Endothelial cell of umbilical vein (primary cell): ENCODE measurements around the gene LEPROT. TPM values are rescaled to one million over a fixed set of nuclear protein-coding genes. Genes with fewer than 3 reads are reported as not detected.

ENCODE experiments used
- BruUV-seq: library from RNA; stranded (reverse); fragments of 400-500 nt; replicated peaks from 2 replicates; lab custom pipeline; 2021; lab: Mats Ljungman, UMichigan
- CTCF ChIA-PET: fragments of 300-600, 350-600 bp; sonication (Branson Sonifier 250); formaldehyde crosslinking; loops from one replicate; lab custom pipeline; 2021; ENCODE audit warnings: antibody characterized with exemption, inconsistent platforms; lab: Charles Lee
- POLR2A ChIA-PET: fragments of 300-600, 350-600 bp; sonication (Branson Sonifier 250); formaldehyde crosslinking; loops from one replicate; lab custom pipeline; 2021; ENCODE audit warnings: antibody characterized with exemption, inconsistent platforms; lab: Charles Lee
- DNase-seq: peaks from one replicate; pipeline ENCODE4 v3.0.0-alpha.2; 2011; ENCODE audit warnings: low read depth, low spot score
- FAIRE-seq: peaks from 2 replicates; lab custom pipeline; 2011; peaks lifted over from hg19 to GRCh38; lab: Jason Lieb, UNC
- H2AFZ ChIP-seq: 2 replicates; pipeline ENCODE4 v1.6.0; 2012; ENCODE audit warnings: low read depth, low read length, control low read depth, inconsistent platforms
- H3K27ac ChIP-seq: 2 replicates; pipeline ENCODE4 v1.5.1; 2011; ENCODE audit warnings: low read depth, mild to moderate bottlenecking, control low read depth, low read length, moderate library complexity; ENCODE audit not compliant: insufficient read depth
- H3K27me3 ChIP-seq, 2 experiments: 2 replicates each; pipeline versions ENCODE4 v1.6.0 to v1.6.1; 2011; ENCODE audit warnings: low read length in 2 of 2, mixed read lengths in 1 of 2; ENCODE audit not compliant: control insufficient read depth in 2 of 2, insufficient read depth in 2 of 2
- H3K36me3 ChIP-seq, 2 experiments: 2 replicates in 1 of 2; 3 replicates in 1 of 2; pipeline ENCODE4 v1.5.1; 2011; ENCODE audit warnings: low read length in 2 of 2, mild to moderate bottlenecking in 1 of 2, moderate library complexity in 1 of 2; ENCODE audit not compliant: control insufficient read depth in 2 of 2, insufficient read depth in 2 of 2; ENCODE audit errors: extremely low read depth in 1 of 2
- H3K4me1 ChIP-seq: 3 replicates; pipeline ENCODE4 v1.5.1; 2011; ENCODE audit warnings: mild to moderate bottlenecking, low read length; ENCODE audit not compliant: control insufficient read depth, insufficient read depth; ENCODE audit errors: extremely low read depth
- H3K4me2 ChIP-seq: 2 replicates; pipeline ENCODE4 v1.6.1; 2011; ENCODE audit warnings: low read length, control low read depth, mixed read lengths; ENCODE audit not compliant: insufficient read depth
- H3K4me3 ChIP-seq, 3 experiments: fragments of 200-600 bp in 1 of 3; sonication (generic), shearing (Covaris generic) in 1 of 3; replicated peaks in 1 of 3; 2 replicates each; pipeline ENCODE4 v1.5.1; 2011 to 2016; ENCODE audit warnings: control low read depth in 3 of 3, low read length in 3 of 3, mild to moderate bottlenecking in 2 of 3, inconsistent platforms in 1 of 3, low read depth in 1 of 3, moderate library complexity in 1 of 3; ENCODE audit not compliant: insufficient read depth in 1 of 3
- H3K79me2 ChIP-seq: 2 replicates; pipeline ENCODE4 v1.6.0; 2012; ENCODE audit warnings: low read length, inconsistent platforms; ENCODE audit not compliant: control insufficient read depth, insufficient read depth
- H3K9ac ChIP-seq: replicated peaks from 2 replicates; pipeline ENCODE3; 2011; ENCODE audit warnings: low read length, control low read depth; ENCODE audit not compliant: insufficient read depth; ENCODE audit errors: extremely low read depth
- H3K9me1 ChIP-seq: replicated peaks from 3 replicates; pipeline ENCODE4 v1.6.0; 2011; ENCODE audit warnings: mild to moderate bottlenecking, low read length; ENCODE audit not compliant: control insufficient read depth, insufficient read depth; ENCODE audit errors: extremely low read depth
- H3K9me3 ChIP-seq: replicated peaks from 2 replicates; pipeline ENCODE4 v1.5.1; 2012; ENCODE audit warnings: low read length, inconsistent platforms; ENCODE audit not compliant: control insufficient read depth, insufficient read depth
- H4K20me1 ChIP-seq: replicated peaks from 2 replicates; pipeline ENCODE3; 2011; ENCODE audit warnings: mild to moderate bottlenecking, low read length; ENCODE audit not compliant: control insufficient read depth, insufficient read depth; ENCODE audit errors: extremely low read depth
- EZH2 ChIP-seq: IDR thresholded peaks from 2 replicates; pipeline ENCODE4 v1.6.1; 2012; ENCODE audit warnings: borderline replicate concordance, low read depth, mild to moderate bottlenecking, moderate library complexity, low read length, inconsistent platforms; ENCODE audit not compliant: severe bottlenecking
- FOS ChIP-seq: IDR thresholded peaks from 2 replicates; pipeline ENCODE4 v1.6.1; 2011; ENCODE audit warnings: mild to moderate bottlenecking, low read length, moderate library complexity, borderline replicate concordance; ENCODE audit not compliant: insufficient read depth
- GATA2 ChIP-seq: IDR thresholded peaks from 2 replicates; pipeline ENCODE4 v1.7.0; 2011; ENCODE audit warnings: low read depth, mild to moderate bottlenecking, moderate library complexity, mixed read lengths, low read length; ENCODE audit not compliant: insufficient read length, insufficient read depth
- JUN ChIP-seq: IDR thresholded peaks from 2 replicates; pipeline ENCODE4 v1.6.1; 2011; ENCODE audit warnings: borderline replicate concordance, low read depth; ENCODE audit not compliant: insufficient read length, insufficient read depth
- MYC ChIP-seq: IDR thresholded peaks from one replicate; pipeline ENCODE4 v1.6.1; 2011; ENCODE audit warnings: mild to moderate bottlenecking, low read depth, low read length
- POLR2A ChIP-seq: IDR thresholded peaks from 2 replicates; pipeline ENCODE4 v1.6.1; 2012; ENCODE audit warnings: low read depth, mild to moderate bottlenecking, control low read depth, low read length
- POLR2AphosphoS5 ChIP-seq: IDR thresholded peaks from 2 replicates; pipeline ENCODE4 v1.6.1; 2012; ENCODE audit warnings: low read depth, mild to moderate bottlenecking, control low read depth, low read length, moderate library complexity; ENCODE audit not compliant: insufficient read depth
- dilution Hi-C: fragments of 300-500 bp; cut with MboI; formaldehyde crosslinking; loops from one replicate; pipeline ENCODE4 v1.15.0; 2019; ENCODE audit warnings: low sequenced_read_pairs; ENCODE audit not compliant: extremely low pct_ligation_motif_present
- intact Hi-C: fragments of 100-400 bp; cut with micrococcal nuclease; formaldehyde crosslinking; loops from one replicate; pipeline ENCODE4 v1.10.0; 2022
- polyA plus RNA-seq, 4 experiments: library from polyadenylated mRNA; depleted of rRNA in 3 of 4; stranded (reverse) in 3 of 4; unstranded in 1 of 4; fragments of >200 nt; gene quantifications; 2 replicates each; pipeline versions ENCODE4 v1.2.1 to v1.2.3, GENCODE V29; 2011 to 2012; ENCODE audit warnings: missing spikeins in 1 of 4
- total RNA-seq: library from RNA; stranded (reverse); gene quantifications from 2 replicates; pipeline ENCODE4 v1.2.3, GENCODE V29; 2021
- TF ChIP-seq, protein P1 (sequence below): IDR thresholded peaks from 2 replicates; pipeline ENCODE4 v1.6.1; 2011; ENCODE audit not compliant: insufficient read depth, insufficient read length
- TF ChIP-seq, protein P2 (sequence below), 2 donors: IDR thresholded peaks; 1 replicate in 1 of 2; 2 replicates in 1 of 2; pipeline ENCODE4 v1.5.1; 2011; ENCODE audit warnings: low read length in 2 of 2, mild to moderate bottlenecking in 2 of 2, moderate library complexity in 2 of 2, control low read depth in 1 of 2, inconsistent platforms in 1 of 2, low read depth in 1 of 2; ENCODE audit not compliant: insufficient read depth in 1 of 2; ENCODE audit errors: extremely low read depth in 1 of 2

The LEPROT gene
- total and polyA plus RNA-seq, 2 donors (not counting 3 experiments of a cell fraction or from before 2014, with no cell fraction given) = 80.6 to 94.8 TPM

DNA sequence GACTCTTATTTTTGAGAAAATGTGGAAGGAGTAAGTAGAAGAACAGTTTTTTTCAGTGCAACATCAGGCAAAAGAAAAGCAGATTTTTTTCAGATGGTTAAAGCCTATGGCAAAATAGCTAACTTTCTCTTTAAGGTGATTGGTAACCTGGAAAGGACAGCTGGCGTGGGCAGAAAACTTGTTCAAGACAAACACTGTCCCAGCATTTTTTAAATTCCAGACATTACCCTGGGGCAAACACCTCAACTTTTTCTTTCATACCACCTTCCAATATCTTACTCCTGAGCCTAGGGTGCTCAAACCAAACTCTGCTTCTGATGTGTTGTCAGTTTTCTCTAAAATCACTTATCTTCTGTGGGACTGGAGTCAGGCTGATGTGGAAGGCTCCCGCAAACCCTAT, 2.7 kb upstream of the LEPROT start:
- Histone ChIP-seq H3K4me1 (peaks cover 15% of the 10 kb centered on the region), H2AFZ (no peak overlapping the region), H3K9ac (no peak overlapping the region), H3K9me1 (no peaks in the 10 kb centered on the region), H3K27ac (no peak overlapping the region), H3K4me3 (no peak overlapping the region), H3K36me3 (no peaks in the 10 kb centered on the region), H3K4me2 (no peak overlapping the region), H3K79me2 (peaks cover 12% of the 10 kb centered on the region), H3K27me3 (no peaks in the 10 kb centered on the region), H3K9me3 (no peaks in the 10 kb centered on the region), H4K20me1 (no peaks in the 10 kb centered on the region)
- dilution Hi-C loops = no loop called here
- TF ChIP-seq MYC (no peak), GATA2 (no peak), POLR2AphosphoS5 (no peak), JUN (no peak)
- TF ChIP-seq, protein P1, sequence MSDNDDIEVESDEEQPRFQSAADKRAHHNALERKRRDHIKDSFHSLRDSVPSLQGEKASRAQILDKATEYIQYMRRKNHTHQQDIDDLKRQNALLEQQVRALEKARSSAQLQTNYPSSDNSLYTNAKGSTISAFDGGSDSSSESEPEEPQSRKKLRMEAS = no peak
- intact Hi-C loops = no loop called here
- CTCF ChIA-PET = interaction anchor here (0.9 to 3.2 kb wide), 5 partner anchors 13 to 270 kb away, joined by 3 to 31 read pairs (median 5); no protein-coding TSS in a partner anchor
- DNase-seq (no peak), FAIRE-seq (no peak)
- BruUV-seq = no TSS peak
- POLR2A ChIA-PET = no interaction called here

DNA sequence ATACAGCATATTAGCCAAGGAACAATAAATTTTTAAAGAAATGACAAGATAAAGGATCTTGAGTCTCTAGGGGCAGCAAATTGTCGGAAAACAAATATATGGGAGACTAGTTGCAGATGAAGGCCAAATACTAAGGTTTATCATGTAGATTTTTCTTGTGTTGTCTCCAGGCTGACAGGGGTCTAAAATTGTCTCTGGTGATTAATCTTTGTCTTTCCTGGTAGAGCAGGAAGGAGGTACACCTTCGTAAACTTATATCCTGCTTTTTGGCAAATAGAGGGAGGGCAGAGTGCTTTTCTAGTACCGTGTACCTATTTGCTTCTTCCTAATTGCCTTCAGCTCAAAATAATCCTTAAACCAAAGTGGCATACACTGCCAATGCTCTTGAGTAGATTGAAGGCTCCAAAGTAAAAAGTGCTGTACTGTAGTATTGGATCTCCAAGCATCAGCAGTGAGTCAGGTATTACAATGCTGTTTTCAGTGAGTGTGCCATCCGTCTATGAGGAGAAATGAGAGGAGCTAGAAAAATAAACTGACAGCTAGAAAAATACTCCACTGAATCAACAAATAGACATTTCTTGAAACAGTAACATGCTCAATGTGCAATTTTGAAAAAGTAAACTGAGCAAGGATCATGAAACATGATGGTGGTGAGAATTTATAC, 1.8 kb upstream of the LEPROT start:
- FAIRE-seq (no peak), DNase-seq (no peak)
- TF ChIP-seq EZH2 (no peak), FOS (no peak), MYC (no peak), POLR2AphosphoS5 (no peak), POLR2A (no peak), JUN (no peak), GATA2 (no peak)
- TF ChIP-seq, protein P1 = no peak
- TF ChIP-seq, protein P2, sequence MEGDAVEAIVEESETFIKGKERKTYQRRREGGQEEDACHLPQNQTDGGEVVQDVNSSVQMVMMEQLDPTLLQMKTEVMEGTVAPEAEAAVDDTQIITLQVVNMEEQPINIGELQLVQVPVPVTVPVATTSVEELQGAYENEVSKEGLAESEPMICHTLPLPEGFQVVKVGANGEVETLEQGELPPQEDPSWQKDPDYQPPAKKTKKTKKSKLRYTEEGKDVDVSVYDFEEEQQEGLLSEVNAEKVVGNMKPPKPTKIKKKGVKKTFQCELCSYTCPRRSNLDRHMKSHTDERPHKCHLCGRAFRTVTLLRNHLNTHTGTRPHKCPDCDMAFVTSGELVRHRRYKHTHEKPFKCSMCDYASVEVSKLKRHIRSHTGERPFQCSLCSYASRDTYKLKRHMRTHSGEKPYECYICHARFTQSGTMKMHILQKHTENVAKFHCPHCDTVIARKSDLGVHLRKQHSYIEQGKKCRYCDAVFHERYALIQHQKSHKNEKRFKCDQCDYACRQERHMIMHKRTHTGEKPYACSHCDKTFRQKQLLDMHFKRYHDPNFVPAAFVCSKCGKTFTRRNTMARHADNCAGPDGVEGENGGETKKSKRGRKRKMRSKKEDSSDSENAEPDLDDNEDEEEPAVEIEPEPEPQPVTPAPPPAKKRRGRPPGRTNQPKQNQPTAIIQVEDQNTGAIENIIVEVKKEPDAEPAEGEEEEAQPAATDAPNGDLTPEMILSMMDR (IDR thresholded peaks at IDR 0.05; ENCODE audit: extremely low read depth in 1 of 2, insufficient read depth in 1 of 2, low read depth in 1 of 2, low read length in 2 of 2) = no peak
- intact Hi-C loops (no loop called here), dilution Hi-C loops (no loop called here)
- Histone ChIP-seq H3K9me1 (no peaks in the 10 kb centered on the region), H2AFZ (no peak overlapping the region), H3K27me3 (no peaks in the 10 kb centered on the region), H3K79me2 (peaks cover 20% of the 10 kb centered on the region), H3K4me3 (no peak overlapping the region), H4K20me1 (no peaks in the 10 kb centered on the region), H3K9ac (no peak overlapping the region), H3K27ac (no peak overlapping the region), H3K36me3 (no peaks in the 10 kb centered on the region), H3K9me3 (no peaks in the 10 kb centered on the region), H3K4me2 (no peak overlapping the region), H3K4me1 (peaks cover 24% of the 10 kb centered on the region)
- CTCF ChIA-PET = interaction anchor here (0.9 to 3.2 kb wide), 7 partner anchors 8 to 269 kb away, joined by 3 to 31 read pairs (median 7); no protein-coding TSS in a partner anchor
- POLR2A ChIA-PET = no interaction called here
- no TSS peak for BruUV-seq
